Astrocyte of the cerebellum (primary cell): ENCODE results near the gene SLC44A1.

Experiments used
- DNase-seq: peaks from one replicate; pipeline ENCODE4 v3.0.0-alpha.2; 2011; ENCODE audit warnings: low read depth
- H3K4me3 ChIP-seq: 2 replicates; pipeline ENCODE4 v1.5.1; 2011; ENCODE audit warnings: mild to moderate bottlenecking, low read depth, low read length, moderate library complexity
- in situ Hi-C: cut with HindIII; loops from 2 replicates; pipeline ENCODE4 v1.10.0; 2017; ENCODE audit warnings: low sequenced_read_pairs
- TF ChIP-seq, protein P1 (sequence below): IDR thresholded peaks from 2 replicates; pipeline ENCODE4 v1.5.1; 2012; ENCODE audit warnings: low read length, low read depth, moderate library complexity, mild to moderate bottlenecking; ENCODE audit errors: missing control alignments

SLC44A1 gene

GRCh38 chr9:105399117-105399516 is 154.7 kb downstream of the SLC44A1 start:
- in situ Hi-C loops: loop anchor here (25.0 kb wide), 1 partner anchor 212 kb away; no protein-coding TSS in a partner anchor
- no peak for DNase-seq
- TF ChIP-seq, protein P1, sequence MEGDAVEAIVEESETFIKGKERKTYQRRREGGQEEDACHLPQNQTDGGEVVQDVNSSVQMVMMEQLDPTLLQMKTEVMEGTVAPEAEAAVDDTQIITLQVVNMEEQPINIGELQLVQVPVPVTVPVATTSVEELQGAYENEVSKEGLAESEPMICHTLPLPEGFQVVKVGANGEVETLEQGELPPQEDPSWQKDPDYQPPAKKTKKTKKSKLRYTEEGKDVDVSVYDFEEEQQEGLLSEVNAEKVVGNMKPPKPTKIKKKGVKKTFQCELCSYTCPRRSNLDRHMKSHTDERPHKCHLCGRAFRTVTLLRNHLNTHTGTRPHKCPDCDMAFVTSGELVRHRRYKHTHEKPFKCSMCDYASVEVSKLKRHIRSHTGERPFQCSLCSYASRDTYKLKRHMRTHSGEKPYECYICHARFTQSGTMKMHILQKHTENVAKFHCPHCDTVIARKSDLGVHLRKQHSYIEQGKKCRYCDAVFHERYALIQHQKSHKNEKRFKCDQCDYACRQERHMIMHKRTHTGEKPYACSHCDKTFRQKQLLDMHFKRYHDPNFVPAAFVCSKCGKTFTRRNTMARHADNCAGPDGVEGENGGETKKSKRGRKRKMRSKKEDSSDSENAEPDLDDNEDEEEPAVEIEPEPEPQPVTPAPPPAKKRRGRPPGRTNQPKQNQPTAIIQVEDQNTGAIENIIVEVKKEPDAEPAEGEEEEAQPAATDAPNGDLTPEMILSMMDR: no peak
- H3K4me3 ChIP-seq: no peak overlapping the region

GRCh38 chr9:105401651-105402050 is 157.2 kb downstream of the SLC44A1 start:
- TF ChIP-seq, protein P1: peak; percentile 40
- in situ Hi-C loops: loop anchor here (25.0 kb wide), 1 partner anchor 539 kb away; no protein-coding TSS in a partner anchor
- DNase-seq: no peak
- no peak overlapping the region for H3K4me3 ChIP-seq

DNA sequence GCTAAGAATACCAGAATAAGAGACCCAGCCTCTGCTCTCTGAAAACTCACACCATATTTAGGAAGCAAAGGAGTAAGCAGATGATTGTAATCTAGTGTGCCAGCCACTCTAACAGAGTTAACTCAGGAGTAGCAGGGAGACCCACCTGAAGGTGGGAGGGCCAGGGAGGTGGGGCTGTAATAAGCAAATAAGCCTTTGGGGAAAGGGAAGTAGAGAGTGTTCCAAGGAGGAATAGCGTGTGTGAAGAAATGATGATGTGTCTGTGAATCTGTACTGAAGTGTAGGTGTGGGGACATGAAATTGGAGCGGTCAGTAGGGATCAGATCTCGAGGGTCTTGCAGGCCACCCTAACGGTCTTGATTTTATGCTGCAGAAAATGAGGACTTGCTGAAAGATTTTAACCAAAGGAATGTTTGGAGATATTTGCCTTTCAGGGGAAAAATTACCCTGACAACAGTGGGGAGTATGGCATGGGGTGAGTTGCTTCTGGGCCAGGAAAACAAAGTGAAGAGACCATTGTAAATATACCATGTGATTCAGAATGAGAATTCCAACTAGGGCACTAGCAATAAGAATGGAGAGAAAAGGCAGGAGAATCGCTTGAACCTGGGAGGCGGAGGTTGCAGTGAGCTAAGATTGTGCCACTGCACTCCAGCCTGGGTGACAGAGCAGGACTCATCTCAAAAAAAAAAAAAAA is 159.2 kb downstream of the SLC44A1 start:
- in situ Hi-C loops: loop anchor here (25.0 kb wide), 1 partner anchor 541 kb away; no protein-coding TSS in a partner anchor
- no peak for DNase-seq
- no peak overlapping the region for H3K4me3 ChIP-seq
- TF ChIP-seq, protein P1: no peak

GRCh38 chr9:105405514-105406131 is 161.2 kb downstream of the SLC44A1 start:
- H3K4me3 ChIP-seq: no peak overlapping the region

GRCh38 chr9:105406369-105406768 is 161.9 kb downstream of the SLC44A1 start:
- TF ChIP-seq, protein P1: no peak
- in situ Hi-C loops: loop anchor here (25.0 kb wide), 1 partner anchor 544 kb away; no protein-coding TSS in a partner anchor
- no peak for DNase-seq
- H3K4me3 ChIP-seq: no peak overlapping the region

More at GRCh38 chr9:105405514-105406131, 161.2 kb downstream of the SLC44A1 start:
- TF ChIP-seq, protein P1: no peak
- in situ Hi-C loops: loop anchor here (25.0 kb wide), 1 partner anchor 543 kb away; no protein-coding TSS in a partner anchor
- peak; percentile 34 for DNase-seq

GRCh38 chr9:105413525-105413924 is 169.1 kb downstream of the SLC44A1 start:
- TF ChIP-seq, protein P1: peak; percentile 45
- in situ Hi-C loops: loop anchor here (25.0 kb wide), 1 partner anchor 551 kb away; no protein-coding TSS in a partner anchor
- no peak overlapping the region for H3K4me3 ChIP-seq
- DNase-seq: no peak
